Adrenal gland (tissue), 5 donors: ENCODE results near the gene KIF22.
A peak's percentile ranks its signal among the peaks of the same experiment; 100 is the strongest.

Experiments
- POLR2A ChIP-seq, 2 donors: fragments of 450-650 bp; IDR thresholded peaks; one replicate each; pipeline ENCODE4 v1.6.1; 2017; ENCODE audit warnings: antibody characterized with exemption in 2 of 2, mild to moderate bottlenecking in 2 of 2, moderate library complexity in 1 of 2
- TF ChIP-seq, protein P1 (sequence below), 6 experiments: fragments of 450-650 bp in 4 of 6; fragments of 200-600 bp in 2 of 6; sonication (generic) in 1 of 6; IDR thresholded peaks; 1 replicate in 5 of 6; 2 replicates in 1 of 6; pipeline versions ENCODE4 v1.5.1 to v1.8.0; 2016 to 2021; ENCODE audit warnings: antibody characterized with exemption in 6 of 6, mild to moderate bottlenecking in 2 of 6, moderate library complexity in 1 of 6
- donor health status: DM: no; HTN: no; CAD: no.

DNA sequence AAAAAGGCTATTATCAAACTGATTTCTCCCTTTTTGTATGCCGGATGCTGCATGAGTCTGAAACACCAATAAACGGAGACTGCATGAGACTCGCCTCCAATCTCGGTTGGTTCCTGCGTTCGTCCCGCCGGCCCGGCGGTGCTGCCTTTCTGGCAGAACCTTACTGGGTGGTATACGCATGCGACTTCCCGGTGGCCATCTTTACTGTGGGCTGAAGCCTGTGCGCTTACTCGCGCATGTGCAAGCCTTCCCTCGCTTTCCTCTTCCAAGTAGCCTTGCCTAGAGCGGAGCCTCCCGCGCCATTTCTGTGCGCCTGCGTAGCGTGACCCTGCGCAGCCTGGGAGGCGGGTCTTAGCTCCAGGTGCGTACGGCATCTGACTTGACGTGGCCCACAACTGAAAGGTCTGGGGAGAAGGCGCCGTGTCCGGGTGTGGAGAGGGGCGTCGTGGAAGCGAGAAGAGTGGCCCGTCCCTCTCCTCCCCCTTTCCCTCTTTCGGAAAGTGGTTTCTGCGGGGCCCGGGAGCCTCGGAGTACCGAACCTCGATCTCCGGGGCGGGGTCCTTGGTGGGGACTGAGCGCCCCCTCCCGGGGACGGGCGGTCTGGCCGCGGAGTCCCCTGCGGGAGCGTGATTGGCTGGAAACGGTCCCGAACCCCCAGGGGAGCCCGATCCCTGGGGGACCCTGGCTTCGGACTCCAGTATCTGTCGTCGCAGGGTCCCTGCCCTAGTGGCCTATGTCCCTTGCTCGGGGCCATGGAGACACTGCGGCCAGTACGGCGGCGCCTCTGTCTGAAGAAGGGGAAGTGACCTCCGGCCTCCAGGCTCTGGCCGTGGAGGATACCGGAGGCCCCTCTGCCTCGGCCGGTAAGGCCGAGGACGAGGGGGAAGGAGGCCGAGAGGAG is 25.5 kb downstream of the KIF22 start, which contains the start of gene PAGR1:
- TF ChIP-seq, protein P1, sequence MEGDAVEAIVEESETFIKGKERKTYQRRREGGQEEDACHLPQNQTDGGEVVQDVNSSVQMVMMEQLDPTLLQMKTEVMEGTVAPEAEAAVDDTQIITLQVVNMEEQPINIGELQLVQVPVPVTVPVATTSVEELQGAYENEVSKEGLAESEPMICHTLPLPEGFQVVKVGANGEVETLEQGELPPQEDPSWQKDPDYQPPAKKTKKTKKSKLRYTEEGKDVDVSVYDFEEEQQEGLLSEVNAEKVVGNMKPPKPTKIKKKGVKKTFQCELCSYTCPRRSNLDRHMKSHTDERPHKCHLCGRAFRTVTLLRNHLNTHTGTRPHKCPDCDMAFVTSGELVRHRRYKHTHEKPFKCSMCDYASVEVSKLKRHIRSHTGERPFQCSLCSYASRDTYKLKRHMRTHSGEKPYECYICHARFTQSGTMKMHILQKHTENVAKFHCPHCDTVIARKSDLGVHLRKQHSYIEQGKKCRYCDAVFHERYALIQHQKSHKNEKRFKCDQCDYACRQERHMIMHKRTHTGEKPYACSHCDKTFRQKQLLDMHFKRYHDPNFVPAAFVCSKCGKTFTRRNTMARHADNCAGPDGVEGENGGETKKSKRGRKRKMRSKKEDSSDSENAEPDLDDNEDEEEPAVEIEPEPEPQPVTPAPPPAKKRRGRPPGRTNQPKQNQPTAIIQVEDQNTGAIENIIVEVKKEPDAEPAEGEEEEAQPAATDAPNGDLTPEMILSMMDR (IDR thresholded peaks at IDR 0.05): peak; percentile 68 to 89 (median 80)
- TF ChIP-seq POLR2A (IDR thresholded peaks at IDR 0.05): peak; percentile 51 to 79
